MM.1S (cell line): ENCODE measurements around the gene ANKRD31.

ENCODE experiments used
- CTCF ChIP-seq: fragments of 300-600 bp; sonication (generic); IDR thresholded peaks from 2 replicates; pipeline ENCODE4 v1.5.1; 2016; ENCODE audit warnings: antibody characterized with exemption, low read length, mixed read lengths
- EZH2 ChIP-seq: fragments of 300-600 bp; sonication (generic); optimal IDR thresholded peaks from 2 replicates; pipeline ENCODE3; 2017; ENCODE audit warnings: low read depth, mild to moderate bottlenecking, antibody characterized with exemption, low read length, mixed read lengths

- TF ChIP-seq CTCF = no peak
- no peak for TF ChIP-seq EZH2
Measured at GRCh38 chr5:75116856-75117255, 119.8 kb downstream of the ANKRD31 start.
